ENCODE data around the gene SPPL3. TPM values are rescaled to one million over a fixed set of nuclear protein-coding genes. Genes with fewer than 3 reads are reported as not detected.
A peak's percentile ranks its signal among the peaks of the same experiment; 100 is the strongest.

SPPL3 gene
- total RNA-seq, 1 experiment from 2014 or later = 18.8 TPM

- Histone ChIP-seq H3K9ac (ENCODE audit: low read length) (no peak overlapping the region), H3F3A (ENCODE audit: low read length, unreplicated experiment) (no peaks in the 10 kb centered on the region), H3K27me3 (ENCODE audit: low read length) (no peaks in the 10 kb centered on the region), H4K20me1 (ENCODE audit: low read length) (no peaks in the 10 kb centered on the region), H3K4me2 (ENCODE audit: low read length) (no peak overlapping the region), H3K9me3 (ENCODE audit: low read length) (no peaks in the 10 kb centered on the region), H3K27ac (ENCODE audit: low read length) (no peak overlapping the region), H3K4me3 (ENCODE audit: low read length) (no peak overlapping the region), H3K9me2 (replicated peaks; ENCODE audit: low read length) (no peaks in the 10 kb centered on the region), H3K79me2 (ENCODE audit: low read length) (no peaks in the 10 kb centered on the region), H2AFZ (ENCODE audit: low read length) (no peak overlapping the region), H3K4me1 (ENCODE audit: insufficient read depth, low read length) (peaks cover 23% of the 10 kb centered on the region), H3K36me3 (ENCODE audit: low read depth, low read length) (no peaks in the 10 kb centered on the region)
- no peak for ATAC-seq
- no peak for DNase-seq
- POLR2A ChIA-PET (ENCODE audit: unreplicated experiment) = no interaction called here
- TF ChIP-seq CTCF (conservative IDR thresholded peaks at IDR 0.05; ENCODE audit: low read depth, low read length) = no peak
- TF ChIP-seq EZH2 (IDR thresholded peaks at IDR 0.05; ENCODE audit: low read length, unreplicated experiment) = no peak
- no peak for TF ChIP-seq EZH2phosphoT487 (IDR thresholded peaks at IDR 0.05; ENCODE audit: borderline replicate concordance, low read length)
- CTCF ChIA-PET = no interaction called here
- no TSS peak for BruUV-seq (replicated peaks)
- intact Hi-C loops (cut with micrococcal nuclease) = no loop called here
Measured at GRCh38 chr12:120930032-120930431, 25.9 kb upstream of the SPPL3 start.

- Histone ChIP-seq H2AFZ (ENCODE audit: low read length) (peak overlapping the region; percentile 81), H3K4me2 (ENCODE audit: low read length) (peak overlapping the region; percentile 60), H3K9ac (ENCODE audit: low read length) (peak overlapping the region; percentile 34; the same call in 1 of the 2 replicates), H3K27ac (ENCODE audit: low read length) (peak overlapping the region; percentile 62), H3K4me1 (ENCODE audit: insufficient read depth, low read length) (peaks cover 26% of the 10 kb centered on the region), H4K20me1 (ENCODE audit: low read length) (no peaks in the 10 kb centered on the region), H3K36me3 (ENCODE audit: low read depth, low read length) (no peaks in the 10 kb centered on the region), H3F3A (ENCODE audit: low read length, unreplicated experiment) (no peaks in the 10 kb centered on the region), H3K9me2 (replicated peaks; ENCODE audit: low read length) (no peaks in the 10 kb centered on the region), H3K27me3 (ENCODE audit: low read length) (no peaks in the 10 kb centered on the region), H3K9me3 (ENCODE audit: low read length) (no peaks in the 10 kb centered on the region), H3K4me3 (ENCODE audit: low read length) (no peak overlapping the region), H3K79me2 (ENCODE audit: low read length) (no peaks in the 10 kb centered on the region)
- intact Hi-C loops (cut with micrococcal nuclease) = no loop called here
- TF ChIP-seq CTCF (conservative IDR thresholded peaks at IDR 0.05; ENCODE audit: low read depth, low read length) (no peak), EZH2 (IDR thresholded peaks at IDR 0.05; ENCODE audit: low read length, unreplicated experiment) (no peak), EZH2phosphoT487 (IDR thresholded peaks at IDR 0.05; ENCODE audit: borderline replicate concordance, low read length) (no peak)
- CTCF ChIA-PET = interaction anchor here (0.6 kb wide), 1 partner anchor 11 kb away, joined by 6 read pairs; no protein-coding TSS in a partner anchor
- BruUV-seq (replicated peaks) = no TSS peak
- DNase-seq = peak; percentile 89
- POLR2A ChIA-PET (ENCODE audit: unreplicated experiment) = no interaction called here
- peak; percentile 61 for ATAC-seq
Measured at GRCh38 chr12:120928864-120929652, 24.9 kb upstream of the SPPL3 start.

All from PC-3 (cell line).